ENCODE results near the gene ZNF575.
"Not testable (repeated sequence)": the region's sequence is repeated elsewhere in the genome, so short reads cannot be mapped to it uniquely, and the experiment has no call there.

Gene ZNF575

DNA sequence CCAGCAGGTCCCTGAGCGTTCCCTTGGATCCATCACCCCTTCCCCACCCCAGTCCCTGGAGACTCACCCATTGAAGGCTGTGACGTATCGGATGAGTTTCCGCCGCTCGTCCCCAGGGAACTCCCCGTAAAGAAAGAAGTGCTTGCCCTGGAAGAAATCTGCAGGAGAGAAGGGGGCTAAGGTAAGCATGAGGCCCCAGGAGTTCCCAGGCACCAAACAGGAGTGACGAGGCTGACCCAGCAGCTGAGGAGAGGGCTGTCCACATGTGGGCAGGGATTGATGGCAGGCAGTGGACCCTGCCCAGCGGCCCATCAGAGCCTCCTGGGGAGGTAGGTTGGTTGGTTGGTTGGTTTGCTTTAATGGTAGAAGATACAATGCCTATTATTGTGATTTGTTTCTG is 11.1 kb downstream of the ZNF575 start:
- DNase-seq (ENCODE audit: low read depth): no peak

DNA sequence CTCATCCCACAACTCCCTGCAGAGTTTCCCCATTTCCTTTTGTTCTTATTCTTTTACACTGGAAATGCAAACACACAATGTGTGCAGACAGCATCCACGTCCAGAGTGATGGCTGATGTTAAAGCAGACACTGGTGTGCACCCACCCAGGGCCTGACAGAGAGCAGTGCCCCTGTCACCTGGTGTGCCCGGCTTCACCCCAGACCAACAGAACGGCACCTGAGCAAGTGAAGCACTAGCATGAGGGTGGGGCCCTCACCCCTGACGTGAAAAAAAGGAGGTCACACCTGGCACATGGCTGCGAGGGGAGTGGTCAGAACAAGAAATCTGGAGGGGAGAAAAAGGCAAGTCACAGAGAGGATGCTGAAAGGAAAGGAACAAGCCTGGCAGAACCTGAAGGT is 12.3 kb downstream of the ZNF575 start:
- no peak for DNase-seq (ENCODE audit: low read depth)

DNA sequence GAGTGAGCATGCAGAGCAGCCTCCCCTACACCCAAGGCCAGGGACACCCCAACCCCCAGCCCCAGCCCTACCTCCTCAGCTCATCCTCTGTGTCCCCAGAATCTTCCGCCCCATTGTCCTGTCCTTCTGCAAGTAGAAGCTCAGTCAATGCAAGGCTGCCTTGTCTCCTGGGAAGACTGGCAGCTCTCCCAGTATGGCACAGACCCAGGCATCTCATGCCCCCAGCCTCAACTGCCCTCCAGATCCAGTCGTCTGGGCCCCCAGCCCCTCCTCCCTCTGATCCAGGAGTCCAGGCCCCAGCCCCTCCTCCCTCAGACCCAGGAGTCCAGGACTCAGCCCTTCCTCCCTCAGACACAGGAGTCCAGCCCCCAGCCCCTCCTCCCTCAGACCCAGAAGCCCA is 13.0 kb downstream of the ZNF575 start:
- DNase-seq (ENCODE audit: low read depth): no peak

DNA sequence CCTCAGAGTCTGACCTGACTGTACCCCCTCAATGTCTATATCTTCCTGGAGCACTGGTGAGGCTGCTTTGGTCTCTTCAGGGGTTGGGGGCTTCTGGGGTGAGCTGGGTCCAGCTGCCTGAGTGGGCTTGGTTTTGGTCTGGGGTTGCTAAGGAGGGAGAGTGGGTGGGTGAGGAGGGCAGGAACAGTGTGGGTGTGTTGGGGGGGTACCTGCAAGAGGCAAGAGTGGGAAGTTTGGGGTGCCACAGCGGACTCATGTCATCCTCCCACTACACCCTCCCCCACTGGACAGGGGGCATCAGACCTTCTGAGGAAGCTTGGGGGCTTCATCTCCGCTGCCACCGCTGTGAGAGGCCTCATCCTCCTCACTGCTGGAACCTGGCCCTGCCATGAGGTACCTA is 13.6 kb downstream of the ZNF575 start:
- no peak for DNase-seq (ENCODE audit: low read depth)

DNA sequence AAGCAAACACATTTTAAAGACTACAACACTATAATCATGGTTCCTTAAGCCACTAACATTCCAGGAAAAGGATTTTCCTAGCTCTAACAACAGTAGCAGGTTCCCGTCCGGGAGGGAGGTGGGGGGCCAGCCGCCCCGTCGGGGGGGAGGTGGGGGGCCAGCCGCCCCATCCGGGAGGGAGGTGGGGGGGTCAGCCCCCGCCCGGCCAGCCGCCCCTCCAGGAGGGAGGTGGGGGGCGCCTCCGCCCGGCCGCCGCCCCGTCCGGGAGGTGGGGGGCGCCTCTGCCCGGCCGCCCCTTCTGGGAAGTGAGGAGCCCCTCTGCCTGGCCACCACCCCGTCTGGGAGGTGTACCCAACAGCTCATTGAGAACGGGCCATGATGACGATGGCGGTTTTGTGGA is 14.9 kb downstream of the ZNF575 start:
- DNase-seq (ENCODE audit: low read depth): not testable (repeated sequence)

DNA sequence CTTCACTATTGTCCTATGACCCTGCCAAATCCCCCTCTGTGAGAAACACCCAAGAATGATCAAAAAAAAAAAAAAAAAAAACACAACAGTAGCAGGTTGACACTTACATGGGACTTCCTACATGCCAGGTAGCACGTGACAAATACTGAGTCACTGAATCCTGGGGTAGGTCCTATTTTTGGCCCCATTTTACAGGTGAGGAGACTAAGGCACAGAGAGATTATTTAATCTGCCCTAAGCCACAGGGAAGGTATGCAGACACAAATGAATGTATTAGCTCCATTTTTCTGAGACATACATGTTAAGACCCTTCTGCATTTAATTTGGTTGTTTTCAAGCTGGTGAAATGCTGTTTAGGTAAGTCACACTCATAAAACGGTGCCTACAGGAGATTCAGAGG is 15.7 kb downstream of the ZNF575 start:
- DNase-seq (ENCODE audit: low read depth): no peak

DNA sequence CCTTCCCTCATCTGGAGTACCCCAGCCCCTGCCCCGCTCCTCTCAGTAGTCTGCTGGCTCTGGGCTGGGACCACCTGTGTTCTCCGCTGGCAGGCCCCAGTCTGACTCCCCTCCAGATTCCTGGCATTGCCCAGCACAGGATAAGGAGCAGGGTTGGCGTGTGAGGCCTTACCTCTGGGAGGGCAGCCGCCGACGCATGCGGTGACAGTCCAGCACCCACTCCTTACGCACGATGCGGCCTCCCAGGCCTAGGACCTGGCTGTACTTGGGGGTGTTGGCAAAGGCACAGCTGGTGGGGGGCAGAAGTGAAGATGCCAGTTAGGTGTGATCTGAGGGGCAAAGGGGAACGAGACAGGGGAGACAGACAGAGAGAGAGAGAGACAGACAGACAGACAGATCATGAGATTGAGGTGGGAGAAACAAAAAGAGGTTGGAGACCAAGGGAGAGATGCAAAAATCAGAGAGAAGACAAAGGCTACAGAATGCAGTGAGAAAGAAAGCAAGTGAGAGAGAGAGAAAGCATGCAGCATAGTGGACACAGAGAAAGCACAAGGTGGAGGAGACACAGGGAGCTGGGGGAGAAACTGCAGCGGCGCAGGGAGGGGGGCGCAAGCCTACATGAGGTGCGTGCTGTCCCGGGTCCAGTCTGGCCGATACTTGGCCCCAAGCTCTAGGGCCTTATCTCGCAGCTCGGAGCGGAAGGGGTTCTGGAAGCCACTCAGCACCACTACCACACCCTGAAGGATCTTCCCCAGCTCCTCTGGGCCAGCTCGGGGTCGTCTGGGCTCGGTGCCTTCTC is 18.6 kb downstream of the ZNF575 start:
- no peak for DNase-seq (ENCODE audit: low read depth)

DNA sequence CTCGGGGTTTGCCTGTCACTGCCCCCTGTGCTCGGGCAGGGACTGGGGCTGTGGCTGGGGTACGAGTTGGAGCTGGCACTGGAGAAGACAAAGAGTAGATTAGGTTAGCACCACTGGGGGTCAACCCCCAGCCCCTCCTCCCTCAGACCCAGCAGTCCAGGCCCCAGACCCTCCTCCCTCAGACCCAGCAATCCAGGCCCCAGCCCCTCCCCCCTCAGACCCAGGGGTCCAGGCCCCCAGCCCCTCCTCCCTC is 19.1 kb downstream of the ZNF575 start:
- no peak for DNase-seq (ENCODE audit: low read depth)

DNA sequence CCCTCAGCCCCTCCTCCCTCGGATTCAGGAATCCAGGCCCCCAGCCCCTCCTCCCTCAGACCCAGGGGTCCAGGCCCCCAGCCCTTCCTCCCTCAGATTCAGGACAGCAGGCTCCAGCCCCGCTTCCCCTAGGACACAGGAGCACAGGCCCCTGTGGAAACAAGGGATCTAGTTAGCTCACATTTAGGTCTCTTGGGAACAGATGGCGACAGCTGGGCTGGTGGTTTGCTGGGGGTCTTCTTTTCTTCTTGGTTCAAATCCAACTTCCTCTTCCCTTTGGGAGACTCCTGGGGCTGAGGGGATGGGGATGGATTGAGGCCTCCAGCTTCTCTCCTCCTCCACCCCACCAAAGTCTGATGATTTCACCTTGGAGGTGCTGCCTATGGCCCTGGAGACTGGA is 19.6 kb downstream of the ZNF575 start:
- DNase-seq (ENCODE audit: low read depth): no peak

DNA sequence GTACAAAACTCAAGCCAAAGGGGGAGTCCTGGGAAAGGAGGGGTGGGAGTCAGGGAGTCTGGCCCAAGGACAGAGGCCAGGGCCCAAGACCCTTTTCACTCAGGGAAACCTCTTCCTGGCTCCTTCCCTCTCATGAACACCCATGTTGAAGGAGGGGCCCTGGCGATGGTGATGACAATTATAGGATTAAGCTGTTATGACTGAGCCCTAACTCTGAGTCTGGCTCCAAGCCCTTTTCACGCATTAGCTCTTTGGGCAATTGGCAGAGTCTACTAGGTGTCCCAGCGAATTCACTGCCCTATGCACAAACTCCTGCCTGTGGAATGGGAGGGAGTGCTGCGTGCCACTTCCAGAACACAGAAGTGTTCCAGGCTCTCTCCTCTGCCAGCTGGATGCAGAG is 20.7 kb downstream of the ZNF575 start:
- DNase-seq (ENCODE audit: low read depth): no peak

DNA sequence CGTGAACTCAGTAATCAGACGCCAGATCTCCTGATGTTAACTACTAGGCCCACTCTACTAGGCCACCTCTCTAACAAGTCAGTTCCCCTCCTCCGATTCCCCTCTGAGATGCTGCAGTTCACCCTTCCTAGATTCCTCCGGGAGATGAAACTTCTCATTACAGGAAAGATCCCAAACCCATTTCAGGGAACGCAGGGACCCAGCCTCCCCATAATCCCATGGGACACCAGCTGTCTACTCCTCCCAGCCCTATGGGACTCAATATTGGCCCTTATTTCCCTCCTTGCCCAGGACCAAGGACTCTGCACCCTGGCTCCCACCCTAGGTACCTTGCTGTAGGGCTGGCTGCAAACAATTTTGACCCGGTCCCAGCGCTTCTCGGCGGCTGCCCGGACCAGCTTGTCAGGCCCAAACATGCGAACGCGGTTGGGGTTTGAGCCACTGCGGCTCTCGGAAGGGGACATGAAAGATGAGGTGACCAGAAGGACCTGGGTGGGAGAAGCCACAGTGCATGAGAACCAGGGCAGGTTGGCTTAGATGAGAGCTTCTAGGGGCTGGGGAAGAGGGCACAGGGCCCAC is 21.4 kb downstream of the ZNF575 start:
- no peak for DNase-seq (ENCODE audit: low read depth)

DNA sequence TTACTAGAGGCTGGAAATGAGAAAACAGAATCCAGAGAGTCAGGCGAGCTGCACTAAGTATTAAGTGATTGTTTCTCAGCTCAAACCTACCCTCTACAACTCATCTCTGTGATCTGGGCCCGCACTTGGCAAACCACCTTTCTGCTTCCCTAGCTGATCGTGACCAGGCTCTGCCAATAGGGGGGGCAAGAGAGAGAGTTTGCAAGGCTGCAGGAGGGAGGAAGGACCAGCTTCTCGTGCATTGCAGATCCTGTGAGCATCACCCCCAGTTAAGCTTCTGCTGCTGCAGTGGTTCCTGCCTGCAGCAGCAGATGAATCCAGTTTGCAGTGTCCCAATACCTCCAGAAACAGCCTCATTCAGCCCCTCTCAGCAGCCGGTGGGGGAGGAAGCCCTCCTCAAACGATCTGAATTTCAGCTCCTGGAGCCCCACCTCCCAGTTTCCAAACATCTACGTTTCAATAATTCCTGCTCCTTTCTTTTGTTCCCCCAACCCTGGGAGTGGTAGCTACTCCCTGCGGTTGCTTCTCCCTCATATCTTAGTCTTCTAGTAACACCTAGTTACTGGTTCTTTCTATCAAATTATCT is 22.3 kb downstream of the ZNF575 start:
- no peak for DNase-seq (ENCODE audit: low read depth)

DNA sequence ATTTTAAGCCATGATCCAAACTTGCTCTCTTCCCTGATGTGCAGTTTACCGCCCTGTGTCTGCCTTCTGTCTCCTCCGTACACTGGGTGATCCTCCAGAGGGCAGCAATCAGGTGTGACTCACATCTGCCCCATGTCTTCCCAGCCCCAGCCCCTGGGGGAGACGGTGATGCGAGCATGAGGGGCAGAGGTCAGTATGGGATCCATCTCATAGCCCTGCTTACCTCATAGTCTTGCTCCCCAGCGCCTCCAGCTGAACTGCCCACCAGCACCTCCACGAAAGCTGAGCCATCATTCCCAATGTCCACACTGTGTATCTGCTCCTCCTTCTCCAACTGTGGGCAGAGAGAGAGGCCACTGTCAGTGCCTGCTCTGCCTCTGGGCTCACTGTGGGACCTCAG is 27.7 kb downstream of the ZNF575 start:
- no peak for DNase-seq (ENCODE audit: low read depth)

DNA sequence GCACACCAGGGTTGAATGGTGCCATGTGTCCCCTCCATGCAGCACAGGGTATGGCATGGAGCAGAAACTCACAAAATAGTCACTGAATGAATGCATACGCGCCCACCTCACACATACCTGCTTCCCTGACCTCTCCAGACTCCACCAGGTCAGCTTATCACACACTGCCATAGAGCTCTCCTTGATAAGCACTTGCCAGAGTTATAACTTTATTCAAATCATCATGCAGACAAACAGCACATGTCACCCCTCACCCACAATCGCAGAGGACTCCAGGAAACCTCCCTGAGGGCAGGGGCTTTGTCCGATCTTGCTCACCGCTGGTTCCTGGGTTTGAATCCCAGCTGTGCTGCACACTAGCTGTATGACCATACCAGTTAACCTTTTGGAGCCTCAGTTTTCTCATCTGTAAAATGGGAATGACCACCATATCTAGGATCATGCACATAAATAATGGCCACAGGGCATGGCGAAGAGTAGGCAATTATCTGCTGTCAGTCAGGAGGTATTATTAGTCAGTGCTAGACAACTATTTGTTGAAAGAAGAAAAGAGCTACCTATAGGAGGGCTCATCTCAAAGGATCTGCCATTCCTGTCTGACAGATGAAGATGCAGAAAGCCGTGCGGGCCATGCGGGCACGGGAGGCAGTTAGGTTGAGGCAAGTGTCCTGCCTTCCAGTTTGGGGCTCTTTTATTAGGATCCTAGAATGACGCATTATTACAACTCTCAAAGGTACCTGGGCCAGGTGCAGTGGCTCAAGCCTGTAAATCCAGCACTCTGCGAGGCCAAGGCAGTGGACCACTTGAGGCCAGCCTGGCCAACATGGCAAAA is 28.4 kb downstream of the ZNF575 start:
- no peak for DNase-seq (ENCODE audit: low read depth)

DNA sequence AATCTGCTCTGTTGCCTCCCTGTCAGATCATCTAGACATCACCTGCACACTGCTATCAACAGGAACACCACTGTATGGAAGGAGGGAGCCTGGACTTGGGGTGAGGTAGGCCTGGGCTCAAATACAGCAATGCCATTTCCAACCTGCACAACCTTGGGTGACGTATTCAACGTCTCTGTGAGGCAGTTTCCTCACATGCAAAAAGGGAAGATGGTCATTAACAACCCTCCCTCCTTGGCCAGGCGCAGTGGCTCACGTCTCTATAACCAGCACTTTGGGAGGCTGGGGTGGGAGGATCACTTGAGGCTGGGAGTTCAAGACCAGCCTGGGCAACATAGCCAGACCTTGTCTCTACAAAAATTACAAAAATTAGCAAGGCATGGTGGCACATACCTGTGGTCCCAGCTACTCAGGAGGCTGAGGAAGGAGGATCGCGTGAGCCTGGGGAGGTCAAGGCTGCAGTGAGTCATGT is 29.3 kb downstream of the ZNF575 start:
- no peak for DNase-seq (ENCODE audit: low read depth)

DNA sequence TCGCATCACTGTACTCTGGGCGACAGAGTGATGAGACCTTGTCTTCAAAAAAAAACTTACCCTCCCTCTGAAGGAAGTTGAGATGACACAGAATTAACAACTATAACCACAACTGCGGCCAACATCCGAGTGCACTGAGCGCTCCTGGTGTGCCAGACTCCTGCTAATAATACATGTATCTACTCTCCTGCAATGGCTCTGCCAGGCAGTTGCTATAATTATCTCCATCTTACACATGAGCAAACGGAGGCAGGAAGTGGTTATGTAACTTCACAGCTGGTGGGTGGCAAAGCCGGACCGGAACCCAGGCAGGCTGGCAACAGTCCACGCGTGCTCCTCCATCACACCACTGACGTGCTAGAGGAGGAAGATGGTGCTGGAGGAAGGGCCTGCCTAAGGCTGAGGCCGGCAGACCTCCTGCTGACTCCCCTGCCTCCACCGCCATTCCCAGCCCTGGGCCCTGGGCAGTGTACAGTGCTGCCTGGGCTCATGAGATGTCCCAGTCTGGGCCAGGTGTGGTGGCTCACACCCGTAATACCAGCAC is 29.8 kb downstream of the ZNF575 start:
- peak; percentile 82 for DNase-seq (ENCODE audit: low read depth)

DNA sequence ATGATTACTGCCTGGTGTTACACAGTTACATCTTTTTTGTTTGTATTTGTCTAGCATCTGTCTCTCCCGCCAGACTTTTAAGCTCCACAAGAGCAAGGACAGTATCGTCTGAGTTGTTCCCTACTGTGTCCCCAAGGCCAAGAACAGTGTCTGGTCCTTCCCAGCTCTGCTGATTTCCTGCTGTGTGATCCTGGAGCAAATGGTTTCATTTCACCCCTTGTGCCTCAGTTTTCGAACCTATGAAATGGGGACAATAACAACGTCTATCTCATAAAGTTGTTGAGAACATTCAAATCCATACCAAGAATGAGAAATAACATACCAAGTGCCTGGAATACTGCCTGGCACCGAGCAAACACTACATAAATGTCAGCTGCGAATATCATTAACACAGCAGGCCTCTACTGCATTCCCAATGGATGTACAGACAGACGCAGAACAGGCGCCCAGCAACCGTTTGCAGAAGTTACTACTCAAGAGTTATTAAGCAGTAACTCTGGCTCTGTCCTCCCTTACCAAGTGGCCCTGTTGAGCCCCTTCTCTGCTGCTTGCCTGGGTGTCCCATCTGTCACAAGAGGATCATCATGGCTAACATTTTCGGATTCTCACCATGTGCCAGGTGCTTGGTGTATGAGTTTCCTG is 30.9 kb downstream of the ZNF575 start:
- DNase-seq (ENCODE audit: low read depth): no peak

DNA sequence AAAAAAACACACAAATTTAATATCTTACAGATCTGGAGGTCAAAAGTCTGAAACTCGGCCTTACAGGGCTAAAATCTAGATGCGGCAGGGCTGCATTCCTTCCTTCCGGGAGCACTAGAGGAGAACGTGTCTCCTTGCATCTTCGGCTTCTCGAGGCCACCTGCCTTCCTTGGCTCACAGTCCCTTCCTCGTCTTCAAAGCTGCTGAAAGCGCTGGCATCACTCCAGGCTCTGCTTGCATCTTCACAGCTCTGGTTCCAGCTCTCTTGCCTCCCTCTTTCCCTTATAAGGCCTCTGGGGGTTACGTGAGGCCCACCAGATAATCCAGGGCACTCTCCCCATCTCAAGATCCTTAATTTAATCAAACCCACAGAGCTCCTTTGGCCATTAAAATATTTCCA is 31.8 kb downstream of the ZNF575 start:
- DNase-seq (ENCODE audit: low read depth): no peak

DNA sequence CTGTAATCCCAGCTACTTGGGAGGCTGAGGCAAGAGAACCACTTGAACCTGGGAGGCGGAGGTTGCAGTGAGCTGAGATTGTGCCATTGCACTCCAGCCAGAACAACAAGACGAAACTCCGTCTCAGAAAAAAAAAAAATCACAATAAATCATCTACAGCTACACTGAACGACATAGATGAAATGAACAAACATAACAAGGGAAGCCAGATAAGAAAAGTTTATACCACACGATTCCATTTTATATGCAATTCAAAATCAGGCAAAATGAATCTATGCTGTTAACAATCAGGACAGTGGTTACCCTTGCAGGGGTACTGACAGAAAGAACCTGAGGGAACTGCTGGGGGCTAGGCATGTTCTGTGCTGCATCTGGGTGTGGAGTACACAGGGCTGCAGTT is 36.7 kb downstream of the ZNF575 start:
- DNase-seq (ENCODE audit: low read depth): no peak

DNA sequence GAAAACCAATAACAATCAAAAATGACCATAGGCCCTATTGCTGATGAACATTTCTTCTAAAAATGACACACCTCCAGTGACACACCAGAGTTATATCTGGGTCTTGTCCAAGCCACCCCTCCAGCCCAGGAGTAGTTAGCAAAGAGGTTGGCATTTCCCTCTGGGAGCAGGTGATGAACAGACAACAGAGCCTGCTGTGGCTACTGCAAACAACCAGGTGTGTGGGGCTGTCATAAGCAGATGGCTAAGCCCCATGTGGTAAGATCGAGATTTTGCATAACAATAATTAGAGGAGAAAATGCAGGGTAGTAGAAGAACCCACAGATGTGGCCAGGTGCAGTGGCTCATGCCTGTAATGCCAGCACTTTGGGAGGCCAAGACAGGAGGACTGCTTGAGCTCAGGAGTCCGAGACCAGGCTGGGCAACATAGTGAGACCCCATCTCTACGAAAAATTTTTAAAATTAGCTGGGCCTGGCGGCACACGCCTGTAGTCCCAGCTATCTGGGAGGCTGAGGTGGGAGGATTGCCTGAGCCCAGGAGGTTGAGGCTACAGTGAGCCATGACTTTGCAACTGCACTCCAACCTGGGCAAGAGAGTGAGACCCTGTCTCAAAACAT is 37.3 kb downstream of the ZNF575 start:
- no peak for DNase-seq (ENCODE audit: low read depth)

DNA sequence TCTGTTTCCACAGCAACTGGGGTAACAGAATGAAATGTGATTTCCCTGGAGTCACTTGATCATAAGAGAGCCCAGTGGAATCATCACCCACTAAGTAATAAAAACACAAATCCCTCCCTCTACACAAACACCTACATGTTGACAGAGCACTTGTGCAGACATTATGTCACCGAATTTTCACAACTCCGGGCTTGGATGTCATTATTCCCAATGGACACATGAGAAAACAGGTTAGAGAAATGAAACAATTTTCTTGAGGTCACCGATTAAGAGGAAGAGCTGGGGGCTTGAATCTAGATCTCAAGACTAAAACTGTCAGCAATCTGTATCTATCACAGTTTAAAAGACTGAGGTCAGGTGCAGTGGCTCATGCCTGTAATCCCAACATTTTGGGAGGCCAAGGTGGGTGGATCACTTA is 39.2 kb downstream of the ZNF575 start:
- no peak for DNase-seq (ENCODE audit: low read depth)
